K562 (cell line): ENCODE data around the gene LHPP. TPM values are rescaled to one million over a fixed set of nuclear protein-coding genes. Genes with fewer than 3 reads are reported as not detected.

Experiments used
- ATAC-seq: fragments of 200-7000 bp; cut with Tn5 transposase; 3 replicates; pipeline ENCODE4 v1.9.1; 2020; ENCODE audit warnings: moderate library complexity
- BruUV-seq: library from RNA; stranded (reverse); fragments of 400-500 nt; replicated peaks from 2 replicates; lab custom pipeline; 2021; lab: Mats Ljungman, UMichigan
- CTCF ChIA-PET: fragments of 300-600 bp; formaldehyde crosslinking; extraction: SDS; loops from one replicate; lab custom pipeline; 2021; ENCODE audit warnings: low intra/inter-chr PET ratio; lab: Yijun Ruan, JAX
- POLR2A ChIA-PET: fragments of 300-600, 350-650 bp; sonication (Branson Sonifier 250); formaldehyde crosslinking; extraction: SDS; loops from one replicate; lab custom pipeline; 2021; ENCODE audit warnings: antibody characterized with exemption, inconsistent platforms; lab: Yijun Ruan, JAX
- DNase-seq, 4 experiments: peaks; one replicate each; pipeline versions ENCODE4 v3.0.0 to v3.0.0-alpha.2; 2011 to 2018; ENCODE audit warnings: low spot score in 3 of 4, mixed read lengths in 3 of 4; ENCODE audit errors: extremely low read depth in 1 of 4
- FAIRE-seq: peaks from 2 replicates; lab custom pipeline; 2011; peaks lifted over from hg19 to GRCh38; lab: Jason Lieb, UNC
- H2AFZ ChIP-seq: 2 replicates; pipeline ENCODE4 v1.6.0; 2011; ENCODE audit warnings: low read depth, low read length, control low read depth, inconsistent platforms
- H3K27ac ChIP-seq: fragments of 200-600 bp; 3 replicates; pipeline ENCODE4 v1.8.0; 2011; ENCODE audit warnings: low read depth, mild to moderate bottlenecking, control low read depth, inconsistent platforms, low read length, moderate library complexity, mixed read lengths; ENCODE audit errors: extremely low read depth
- H3K27me3 ChIP-seq, 2 experiments: fragments of 300-600 bp in 1 of 2; 2 replicates in 1 of 2; 3 replicates in 1 of 2; pipeline versions ENCODE4 v1.6.0 to v1.8.0; 2011; ENCODE audit warnings: inconsistent platforms in 2 of 2, low read length in 2 of 2, mild to moderate bottlenecking in 1 of 2, mixed read lengths in 1 of 2, moderate library complexity in 1 of 2; ENCODE audit not compliant: control insufficient read depth in 2 of 2, insufficient read depth in 2 of 2
- H3K36me3 ChIP-seq: fragments of 300-600 bp; 3 replicates; pipeline ENCODE4 v1.8.0; 2011; ENCODE audit warnings: mild to moderate bottlenecking, low read length, inconsistent platforms; ENCODE audit not compliant: control insufficient read depth, insufficient read depth
- H3K4me1 ChIP-seq, 2 experiments: fragments of 200-600 bp in 1 of 2; replicated peaks in 1 of 2; 2 replicates in 1 of 2; 3 replicates in 1 of 2; pipeline versions ENCODE4 v1.5.1 to v1.8.0; 2011; ENCODE audit warnings: inconsistent platforms in 2 of 2, low read length in 2 of 2, mild to moderate bottlenecking in 1 of 2, mixed read lengths in 1 of 2, moderate library complexity in 1 of 2; ENCODE audit not compliant: control insufficient read depth in 2 of 2, insufficient read depth in 2 of 2
- H3K4me2 ChIP-seq: 2 replicates; pipeline ENCODE4 v1.6.1; 2011; ENCODE audit warnings: low read length, control low read depth, inconsistent platforms, mixed read lengths; ENCODE audit not compliant: insufficient read depth
- H3K4me3 ChIP-seq: fragments of 200-600 bp; sonication (generic), shearing (Covaris generic); 2 replicates; pipeline ENCODE4 v1.5.1; 2016; ENCODE audit warnings: control low read depth, inconsistent platforms
- H3K79me2 ChIP-seq: fragments of 200-600 bp; 3 replicates; pipeline ENCODE4 v1.8.0; 2011; ENCODE audit warnings: low read length, inconsistent platforms; ENCODE audit not compliant: control insufficient read depth, insufficient read depth
- H3K9ac ChIP-seq, 2 experiments: 2 replicates each; pipeline versions ENCODE4 v1.6.0 to v1.6.1; 2011; ENCODE audit warnings: low read depth in 2 of 2, low read length in 2 of 2, control low read depth in 1 of 2, inconsistent platforms in 1 of 2, mild to moderate bottlenecking in 1 of 2, mixed read lengths in 1 of 2; ENCODE audit not compliant: insufficient read depth in 1 of 2
- H3K9me1 ChIP-seq: one replicate; pipeline ENCODE4 v1.6.0; 2011; ENCODE audit warnings: inconsistent platforms, mild to moderate bottlenecking, low read length, moderate library complexity; ENCODE audit not compliant: control insufficient read depth, insufficient read depth
- H3K9me3 ChIP-seq: replicated peaks from 2 replicates; pipeline ENCODE4 v1.5.1; 2011; ENCODE audit warnings: low read depth, low read length, inconsistent platforms; ENCODE audit not compliant: control insufficient read depth, insufficient read depth
- H4K20me1 ChIP-seq: replicated peaks from 2 replicates; pipeline ENCODE4 v1.6.1; 2011; ENCODE audit warnings: low read length, inconsistent platforms, mixed read lengths; ENCODE audit not compliant: control insufficient read depth, insufficient read depth
- ASH1L ChIP-seq: fragments of 450-650 bp; IDR thresholded peaks from 2 replicates; pipeline ENCODE4 v1.6.1; 2018; ENCODE audit warnings: borderline replicate concordance, mild to moderate bottlenecking, low read depth; ENCODE audit not compliant: partially characterized antibody
- CEBPB ChIP-seq: fragments of 450-650 bp; IDR thresholded peaks from 2 replicates; pipeline ENCODE4 v1.6.1; 2016; ENCODE audit warnings: missing genetic modification characterization, missing compliant biosample characterization
- KAT8 ChIP-seq: fragments of 450-650 bp; IDR thresholded peaks from 2 replicates; pipeline ENCODE4 v1.6.1; 2016; ENCODE audit warnings: low read depth, mild to moderate bottlenecking
- SRSF3 ChIP-seq: fragments of 200-400 bp; formaldehyde crosslinking; IDR thresholded peaks from 2 replicates; pipeline ENCODE4 v1.6.1; 2016; ENCODE audit warnings: mild to moderate bottlenecking, low read length, moderate library complexity; ENCODE audit not compliant: insufficient read depth
- SRSF9 ChIP-seq: fragments of 200-400 bp; formaldehyde crosslinking; IDR thresholded peaks from 2 replicates; pipeline ENCODE4 v1.6.1; 2017; ENCODE audit warnings: low read depth, low read length, borderline replicate concordance
- U2AF2 ChIP-seq: fragments of 200-400 bp; formaldehyde crosslinking; optimal IDR thresholded peaks from 2 replicates; pipeline ENCODE3; 2017; ENCODE audit warnings: low read depth, mild to moderate bottlenecking, low read length
- ZNF146 ChIP-seq: IDR thresholded peaks from one replicate; pipeline ENCODE4 v1.6.1; 2018; ENCODE audit warnings: missing compliant biosample characterization; ENCODE audit not compliant: unreplicated experiment
- ZNF707 ChIP-seq: fragments of 250-450 bp; sonication (Bioruptor Pico); conservative IDR thresholded peaks from 2 replicates; pipeline ENCODE4 v1.8.0; 2022; ENCODE audit warnings: inconsistent platforms, mild to moderate bottlenecking, moderate library complexity
- ZNF77 ChIP-seq: fragments of 250-450 bp; sonication (Bioruptor Pico); IDR thresholded peaks from 2 replicates; pipeline ENCODE4 v1.5.0; 2020
- WGBS: fragments of 100-300 bp; shearing (Covaris generic); methylation state at CpG from one replicate; pipeline ENCODE4 v1.1.6; 2016; ENCODE audit warnings: low coverage, mixed read lengths; ENCODE audit not compliant: insufficient coverage; ENCODE audit errors: missing lambda C conversion rate; 5-methylcytosine and 5-hydroxymethylcytosine counted together
- in situ Hi-C: fragments of 300-500 bp; cut with MboI; formaldehyde crosslinking; loops from 4 replicates; pipeline ENCODE4 v1.15.0; 2018; ENCODE audit warnings: inconsistent platforms, mixed read lengths
- intact Hi-C: fragments of 100-400 bp; cut with micrococcal nuclease; formaldehyde crosslinking; loops from 2 replicates; pipeline ENCODE4 v1.14.2; 2022
- polyA plus RNA-seq, 8 experiments: library from polyadenylated mRNA; depleted of rRNA in 4 of 8; stranded (reverse) in 5 of 8; unstranded in 3 of 8; fragments of >200 nt; fragmentation: Nextera tagmentation in 2 of 8; fragmentation: Illumina TruSeq in 1 of 8; extraction: Ambion mirVana in 2 of 8; extraction: Trizol in 1 of 8; gene quantifications; 2 replicates each; pipeline versions ENCODE4 v1.2.1 to v1.2.3, GENCODE V29; 2011 to 2014; ENCODE audit warnings: inconsistent platforms in 1 of 8, missing spikeins in 1 of 8
- total RNA-seq, 7 experiments: library from RNA; depleted of rRNA in 6 of 7; stranded (reverse); fragments of >200 nt in 6 of 7; fragmentation: Illumina TruSeq in 2 of 7; extraction: Trizol in 2 of 7; gene quantifications; 2 replicates each; pipeline versions ENCODE4 v1.2.1 to v1.2.3, GENCODE V29; 2011 to 2021; ENCODE audit warnings: low replicate concordance in 1 of 7
- TF ChIP-seq, protein P1 (sequence below): fragments of 250-450 bp; sonication (Bioruptor Pico); IDR thresholded peaks from 2 replicates; pipeline ENCODE4 v1.8.0; 2021; ENCODE audit warnings: moderate library complexity, mild to moderate bottlenecking, inconsistent platforms
- TF ChIP-seq, protein P2 (sequence below): fragments of 150-350 bp; IDR thresholded peaks from 2 replicates; pipeline ENCODE4 v1.6.1; 2014; ENCODE audit warnings: low read depth, mild to moderate bottlenecking, low read length, borderline replicate concordance

LHPP gene
- total and polyA plus RNA-seq, 9 of the 15 experiments (the other 6 are each of a cell fraction or from before 2014, with no cell fraction given), result 0.34 to 7.4 (median 3.0) TPM

DNA sequence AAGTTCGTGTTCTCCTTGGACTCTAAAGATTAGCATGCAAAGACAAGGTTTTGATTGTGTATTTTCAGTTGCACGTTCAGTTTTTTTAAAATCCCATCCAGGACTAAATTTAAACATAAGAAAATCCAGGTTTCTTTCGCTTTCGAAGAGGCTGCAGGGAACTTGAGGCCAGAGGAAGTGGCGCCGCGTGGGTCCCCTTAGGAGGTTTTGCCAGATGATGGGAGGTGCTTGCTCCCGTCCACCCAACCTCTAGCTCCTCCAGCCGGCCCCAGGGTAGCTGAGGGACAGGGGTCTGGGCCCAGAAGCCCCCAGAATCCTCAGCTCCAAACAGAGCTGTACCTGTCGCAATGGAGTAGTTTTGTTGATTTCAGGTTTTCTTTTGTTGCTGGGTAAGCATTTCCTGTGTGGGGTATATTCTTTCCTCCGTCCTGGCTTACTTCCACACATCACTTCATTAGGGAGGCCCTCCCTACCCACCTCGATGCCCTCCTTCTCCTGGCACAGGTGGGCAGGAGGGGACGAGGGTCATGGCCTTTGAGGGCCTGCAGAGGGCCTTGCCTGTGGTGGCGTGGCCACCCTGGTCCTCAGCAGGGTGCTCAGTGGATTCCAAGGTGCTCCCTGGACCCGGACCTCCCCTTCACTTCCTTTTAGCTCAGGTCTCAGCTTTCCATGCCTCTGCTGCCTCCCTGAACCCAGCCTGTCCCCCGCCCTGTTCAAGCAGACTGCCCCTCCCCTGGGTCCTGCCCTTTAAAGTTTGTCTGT lies 32.6 kb downstream of the LHPP start (continued):
- TF ChIP-seq, protein P1, sequence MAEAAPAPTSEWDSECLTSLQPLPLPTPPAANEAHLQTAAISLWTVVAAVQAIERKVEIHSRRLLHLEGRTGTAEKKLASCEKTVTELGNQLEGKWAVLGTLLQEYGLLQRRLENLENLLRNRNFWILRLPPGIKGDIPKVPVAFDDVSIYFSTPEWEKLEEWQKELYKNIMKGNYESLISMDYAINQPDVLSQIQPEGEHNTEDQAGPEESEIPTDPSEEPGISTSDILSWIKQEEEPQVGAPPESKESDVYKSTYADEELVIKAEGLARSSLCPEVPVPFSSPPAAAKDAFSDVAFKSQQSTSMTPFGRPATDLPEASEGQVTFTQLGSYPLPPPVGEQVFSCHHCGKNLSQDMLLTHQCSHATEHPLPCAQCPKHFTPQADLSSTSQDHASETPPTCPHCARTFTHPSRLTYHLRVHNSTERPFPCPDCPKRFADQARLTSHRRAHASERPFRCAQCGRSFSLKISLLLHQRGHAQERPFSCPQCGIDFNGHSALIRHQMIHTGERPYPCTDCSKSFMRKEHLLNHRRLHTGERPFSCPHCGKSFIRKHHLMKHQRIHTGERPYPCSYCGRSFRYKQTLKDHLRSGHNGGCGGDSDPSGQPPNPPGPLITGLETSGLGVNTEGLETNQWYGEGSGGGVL (CRISPR knock-in tag), result no peak
- TF ChIP-seq ZNF707 (CRISPR knock-in tag), result no peak

DNA sequence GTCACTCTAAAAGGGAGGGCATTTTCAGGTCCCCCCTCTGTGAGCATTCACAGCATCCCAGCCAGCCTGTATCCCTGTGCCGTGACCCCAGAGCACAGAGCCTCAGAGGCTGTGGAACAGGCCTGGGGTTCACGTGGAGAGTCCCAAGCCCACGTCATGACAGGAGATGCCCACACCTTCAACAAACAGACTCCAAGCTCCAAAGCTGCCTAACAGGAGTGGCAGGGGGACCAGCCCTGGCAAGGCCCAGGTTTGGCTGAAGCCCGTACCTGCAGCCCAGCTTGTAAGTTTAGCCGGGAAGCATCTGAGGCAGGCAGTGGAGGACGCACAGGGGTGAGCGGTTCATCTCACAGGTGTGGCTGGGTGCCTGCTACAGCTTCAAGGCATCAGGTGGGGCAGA lies 33.5 kb downstream of the LHPP start:
- TF ChIP-seq ZNF146 (CRISPR knock-in tag), result no peak
- no peak for TF ChIP-seq CEBPB (tag)
- TF ChIP-seq KAT8, result no peak
- TF ChIP-seq ZNF77 (CRISPR knock-in tag), result no peak
- TF ChIP-seq SRSF9, result no peak
- TF ChIP-seq, protein P2, sequence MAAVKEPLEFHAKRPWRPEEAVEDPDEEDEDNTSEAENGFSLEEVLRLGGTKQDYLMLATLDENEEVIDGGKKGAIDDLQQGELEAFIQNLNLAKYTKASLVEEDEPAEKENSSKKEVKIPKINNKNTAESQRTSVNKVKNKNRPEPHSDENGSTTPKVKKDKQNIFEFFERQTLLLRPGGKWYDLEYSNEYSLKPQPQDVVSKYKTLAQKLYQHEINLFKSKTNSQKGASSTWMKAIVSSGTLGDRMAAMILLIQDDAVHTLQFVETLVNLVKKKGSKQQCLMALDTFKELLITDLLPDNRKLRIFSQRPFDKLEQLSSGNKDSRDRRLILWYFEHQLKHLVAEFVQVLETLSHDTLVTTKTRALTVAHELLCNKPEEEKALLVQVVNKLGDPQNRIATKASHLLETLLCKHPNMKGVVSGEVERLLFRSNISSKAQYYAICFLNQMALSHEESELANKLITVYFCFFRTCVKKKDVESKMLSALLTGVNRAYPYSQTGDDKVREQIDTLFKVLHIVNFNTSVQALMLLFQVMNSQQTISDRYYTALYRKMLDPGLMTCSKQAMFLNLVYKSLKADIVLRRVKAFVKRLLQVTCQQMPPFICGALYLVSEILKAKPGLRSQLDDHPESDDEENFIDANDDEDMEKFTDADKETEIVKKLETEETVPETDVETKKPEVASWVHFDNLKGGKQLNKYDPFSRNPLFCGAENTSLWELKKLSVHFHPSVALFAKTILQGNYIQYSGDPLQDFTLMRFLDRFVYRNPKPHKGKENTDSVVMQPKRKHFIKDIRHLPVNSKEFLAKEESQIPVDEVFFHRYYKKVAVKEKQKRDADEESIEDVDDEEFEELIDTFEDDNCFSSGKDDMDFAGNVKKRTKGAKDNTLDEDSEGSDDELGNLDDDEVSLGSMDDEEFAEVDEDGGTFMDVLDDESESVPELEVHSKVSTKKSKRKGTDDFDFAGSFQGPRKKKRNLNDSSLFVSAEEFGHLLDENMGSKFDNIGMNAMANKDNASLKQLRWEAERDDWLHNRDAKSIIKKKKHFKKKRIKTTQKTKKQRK, result no peak
- no peak for TF ChIP-seq SRSF3
- TF ChIP-seq ASH1L, result no peak
- no peak for TF ChIP-seq U2AF2
- Histone ChIP-seq H4K20me1 (no peaks in the 10 kb centered on the region), H3K36me3 (no peaks in the 10 kb centered on the region), H3K4me3 (no peak overlapping the region), H3K27me3 (no peaks in the 10 kb centered on the region), H3K9me3 (no peaks in the 10 kb centered on the region), H3K9me1 (no peaks in the 10 kb centered on the region), H3K79me2 (no peaks in the 10 kb centered on the region), H2AFZ (no peak overlapping the region), H3K4me2 (no peak overlapping the region), H3K4me1 (peaks cover 0 to 19% of the 10 kb centered on the region in 2 experiments; a peak in 3 of 5 replicates), H3K27ac (no peak overlapping the region), H3K9ac (no peak overlapping the region)
- no peak for FAIRE-seq
- WGBS, result 80% methylated on average over 1 of the region's 7 CpGs
- DNase-seq, result no peak
- intact Hi-C loops, result no loop called here
- no peak for ATAC-seq
- ChIA-PET CTCF (no interaction called here), POLR2A (interaction anchor here (0.7 kb wide), 1 partner anchor 205 kb away, joined by 3 read pairs; no protein-coding TSS in a partner anchor)
- BruUV-seq, result no TSS peak
- in situ Hi-C loops, result no loop called here
